Nephron progenitor cell (in vitro differentiated cells): ENCODE data around the gene AKR1D1.

Source experiments
- DNase-seq: peaks from one replicate; pipeline ENCODE4 v3.0.0; 2021
- H3K27ac Mint-ChIP-seq: 2 replicates; pipeline ENCODE4 v1.8.0; 2021; ENCODE audit warnings: mild to moderate bottlenecking, moderate library complexity, mixed read lengths
- H3K27me3 Mint-ChIP-seq: 2 replicates; pipeline ENCODE4 v1.8.0; 2021; ENCODE audit warnings: mild to moderate bottlenecking, low read depth, mixed read lengths; ENCODE audit not compliant: poor library complexity
- H3K36me3 Mint-ChIP-seq: 2 replicates; pipeline ENCODE4 v1.8.0; 2021; ENCODE audit warnings: low read depth, mixed read lengths
- H3K4me1 Mint-ChIP-seq: 2 replicates; pipeline ENCODE4 v1.8.0; 2021; ENCODE audit warnings: mixed read lengths
- H3K4me3 Mint-ChIP-seq: 2 replicates; pipeline ENCODE4 v1.8.0; 2021; ENCODE audit warnings: mild to moderate bottlenecking, moderate library complexity, mixed read lengths
- H3K9me3 Mint-ChIP-seq: 2 replicates; pipeline ENCODE4 v1.8.0; 2021; ENCODE audit warnings: mild to moderate bottlenecking, moderate library complexity, mixed read lengths
- CTCF ChIP-seq: fragments of 200-600 bp; sonication (generic); IDR thresholded peaks from 2 replicates; pipeline ENCODE4 v1.5.0; 2021; ENCODE audit warnings: antibody characterized with exemption

Gene AKR1D1

GRCh38 chr7:138095972-138096935, 20.0 kb downstream of the AKR1D1 start:
- DNase-seq = no peak
- H3K27ac Mint-ChIP-seq = no peak overlapping the region
- no peaks in the 10 kb centered on the region for H3K9me3 Mint-ChIP-seq
- no peaks in the 10 kb centered on the region for H3K27me3 Mint-ChIP-seq
- TF ChIP-seq CTCF = no peak
- H3K4me3 Mint-ChIP-seq = no peak overlapping the region
- H3K36me3 Mint-ChIP-seq = no peaks in the 10 kb centered on the region
- no peaks in the 10 kb centered on the region for H3K4me1 Mint-ChIP-seq

- Mint-ChIP-seq H3K4me3 (no peak overlapping the region), H3K9me3 (no peaks in the 10 kb centered on the region), H3K4me1 (no peaks in the 10 kb centered on the region), H3K27ac (no peak overlapping the region), H3K27me3 (no peaks in the 10 kb centered on the region), H3K36me3 (no peaks in the 10 kb centered on the region)
- peak; percentile 4 for DNase-seq
- TF ChIP-seq CTCF = no peak
These were observed 20.9 kb downstream of the AKR1D1 start for GRCh38 chr7:138097064-138097741.

- Mint-ChIP-seq H3K9me3 (no peaks in the 10 kb centered on the region), H3K4me3 (no peak overlapping the region), H3K27ac (no peak overlapping the region), H3K36me3 (no peaks in the 10 kb centered on the region), H3K27me3 (no peaks in the 10 kb centered on the region), H3K4me1 (no peaks in the 10 kb centered on the region)
- no peak for DNase-seq
- TF ChIP-seq CTCF = no peak
These were observed 23.6 kb downstream of the AKR1D1 start for GRCh38 chr7:138099813-138100212.

GRCh38 chr7:138105221-138105620, 29.0 kb downstream of the AKR1D1 start:
- Mint-ChIP-seq H3K36me3 (no peaks in the 10 kb centered on the region), H3K27ac (no peak overlapping the region), H3K4me1 (no peaks in the 10 kb centered on the region), H3K9me3 (no peaks in the 10 kb centered on the region), H3K4me3 (no peak overlapping the region), H3K27me3 (no peaks in the 10 kb centered on the region)
- no peak for DNase-seq
- no peak for TF ChIP-seq CTCF

GRCh38 chr7:138115047-138115446, 38.8 kb downstream of the AKR1D1 start:
- Mint-ChIP-seq H3K9me3 (no peaks in the 10 kb centered on the region), H3K27me3 (peaks cover 15% of the 10 kb centered on the region), H3K4me3 (no peak overlapping the region), H3K36me3 (no peaks in the 10 kb centered on the region), H3K4me1 (peaks cover 10% of the 10 kb centered on the region), H3K27ac (no peak overlapping the region)
- no peak for DNase-seq
- TF ChIP-seq CTCF = no peak
